Smooth muscle cell (in vitro differentiated cells): Measurements from ENCODE around the gene NKAIN2. TPM values are rescaled to one million over a fixed set of nuclear protein-coding genes. Genes with fewer than 3 reads are reported as not detected.
"Not testable (repeated sequence)": the region's sequence is repeated elsewhere in the genome, so short reads cannot be mapped to it uniquely, and the experiment has no call there.

Source experiments
- DNase-seq: peaks from one replicate; lab custom pipeline; 2025; ENCODE audit not compliant: unreplicated experiment; lab: John Stamatoyannopoulos, UW
- H2AFZ ChIP-seq: fragments of 200-600 bp; sonication (generic); 2 replicates; pipeline ENCODE4 v1.6.0; 2016; ENCODE audit warnings: antibody characterized with exemption, low read depth, mild to moderate bottlenecking
- H3F3A ChIP-seq: fragments of 200-600 bp; sonication (generic); 2 replicates; pipeline ENCODE4 v1.6.0; 2017; ENCODE audit warnings: antibody characterized with exemption, low read depth
- H3K27ac ChIP-seq: fragments of 200-600 bp; sonication (generic); 2 replicates; pipeline ENCODE4 v1.5.1; 2016; ENCODE audit warnings: low read depth, mild to moderate bottlenecking
- H3K27me3 ChIP-seq: fragments of 200-600 bp; sonication (generic); 2 replicates; pipeline ENCODE4 v1.6.1; 2016; ENCODE audit warnings: low read depth, mild to moderate bottlenecking
- H3K36me3 ChIP-seq: fragments of 200-600 bp; sonication (generic); 2 replicates; pipeline ENCODE4 v1.5.1; 2016; ENCODE audit warnings: low read depth
- H3K4me1 ChIP-seq: fragments of 200-600 bp; sonication (generic); 2 replicates; pipeline ENCODE4 v1.5.1; 2016; ENCODE audit warnings: low read depth
- H3K4me2 ChIP-seq: fragments of 200-600 bp; sonication (generic); 2 replicates; pipeline ENCODE4 v1.6.0; 2016; ENCODE audit warnings: mild to moderate bottlenecking
- H3K4me3 ChIP-seq: fragments of 200-600 bp; sonication (generic); 2 replicates; pipeline ENCODE4 v1.5.1; 2016; ENCODE audit warnings: mild to moderate bottlenecking
- H3K79me2 ChIP-seq: fragments of 200-600 bp; sonication (generic); 2 replicates; pipeline ENCODE4 v1.6.0; 2016; ENCODE audit warnings: low read depth, mild to moderate bottlenecking
- H3K9ac ChIP-seq: fragments of 200-600 bp; sonication (generic); 2 replicates; pipeline ENCODE4 v1.6.0; 2016; ENCODE audit warnings: low read depth
- H3K9me3 ChIP-seq: fragments of 200-600 bp; sonication (generic); replicated peaks from 2 replicates; pipeline ENCODE4 v1.5.1; 2016; ENCODE audit warnings: low read depth
- H4K20me1 ChIP-seq: fragments of 200-600 bp; sonication (generic); 2 replicates; pipeline ENCODE4 v1.6.0; 2016; ENCODE audit warnings: low read depth
- WGBS: methylation state at CpG from one replicate; pipeline ENCODE4 v1.1.7; 2016; ENCODE audit warnings: low lambda C conversion rate; 5-methylcytosine and 5-hydroxymethylcytosine counted together
- polyA plus RNA-seq: library from polyadenylated mRNA; unstranded; fragments of >200 nt; fragmentation: Nextera tagmentation; extraction: Ambion mirVana; gene quantifications from 2 replicates; pipeline ENCODE4 v1.2.1, GENCODE V29; 2016
- total RNA-seq: library from RNA; depleted of rRNA; stranded (reverse); fragments of >200 nt; gene quantifications from 2 replicates; pipeline ENCODE4 v1.2.3, GENCODE V29; 2014
- TF ChIP-seq, protein P1 (sequence below): fragments of 200-600 bp; sonication (generic); IDR thresholded peaks from 2 replicates; pipeline ENCODE4 v1.5.1; 2017; ENCODE audit warnings: borderline replicate concordance, mild to moderate bottlenecking, antibody characterized with exemption; ENCODE audit not compliant: insufficient read depth, poor library complexity, severe bottlenecking

NKAIN2 gene
- total and polyA plus RNA-seq, 2 experiments from 2014 or later = 0.09 TPM; not detected in 1

- no peaks in the 10 kb centered on the region for H4K20me1 ChIP-seq
- DNase-seq = no peak
- H3K27me3 ChIP-seq = peaks cover 20% of the 10 kb centered on the region
- WGBS = 92% methylated on average over 6 of the region's 6 CpGs
- no peak overlapping the region for H3K4me2 ChIP-seq
- no peaks in the 10 kb centered on the region for H3K79me2 ChIP-seq
- no peak overlapping the region for H3K9ac ChIP-seq
- H2AFZ ChIP-seq = no peak overlapping the region
- H3K27ac ChIP-seq = no peak overlapping the region
- no peak overlapping the region for H3K4me3 ChIP-seq
- TF ChIP-seq, protein P1, sequence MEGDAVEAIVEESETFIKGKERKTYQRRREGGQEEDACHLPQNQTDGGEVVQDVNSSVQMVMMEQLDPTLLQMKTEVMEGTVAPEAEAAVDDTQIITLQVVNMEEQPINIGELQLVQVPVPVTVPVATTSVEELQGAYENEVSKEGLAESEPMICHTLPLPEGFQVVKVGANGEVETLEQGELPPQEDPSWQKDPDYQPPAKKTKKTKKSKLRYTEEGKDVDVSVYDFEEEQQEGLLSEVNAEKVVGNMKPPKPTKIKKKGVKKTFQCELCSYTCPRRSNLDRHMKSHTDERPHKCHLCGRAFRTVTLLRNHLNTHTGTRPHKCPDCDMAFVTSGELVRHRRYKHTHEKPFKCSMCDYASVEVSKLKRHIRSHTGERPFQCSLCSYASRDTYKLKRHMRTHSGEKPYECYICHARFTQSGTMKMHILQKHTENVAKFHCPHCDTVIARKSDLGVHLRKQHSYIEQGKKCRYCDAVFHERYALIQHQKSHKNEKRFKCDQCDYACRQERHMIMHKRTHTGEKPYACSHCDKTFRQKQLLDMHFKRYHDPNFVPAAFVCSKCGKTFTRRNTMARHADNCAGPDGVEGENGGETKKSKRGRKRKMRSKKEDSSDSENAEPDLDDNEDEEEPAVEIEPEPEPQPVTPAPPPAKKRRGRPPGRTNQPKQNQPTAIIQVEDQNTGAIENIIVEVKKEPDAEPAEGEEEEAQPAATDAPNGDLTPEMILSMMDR = no peak
- no peaks in the 10 kb centered on the region for H3F3A ChIP-seq
- no peaks in the 10 kb centered on the region for H3K9me3 ChIP-seq
- H3K36me3 ChIP-seq = no peaks in the 10 kb centered on the region
- no peaks in the 10 kb centered on the region for H3K4me1 ChIP-seq
Measured at GRCh38 chr6:123967905-123968304, 164.2 kb downstream of the NKAIN2 start.

DNA sequence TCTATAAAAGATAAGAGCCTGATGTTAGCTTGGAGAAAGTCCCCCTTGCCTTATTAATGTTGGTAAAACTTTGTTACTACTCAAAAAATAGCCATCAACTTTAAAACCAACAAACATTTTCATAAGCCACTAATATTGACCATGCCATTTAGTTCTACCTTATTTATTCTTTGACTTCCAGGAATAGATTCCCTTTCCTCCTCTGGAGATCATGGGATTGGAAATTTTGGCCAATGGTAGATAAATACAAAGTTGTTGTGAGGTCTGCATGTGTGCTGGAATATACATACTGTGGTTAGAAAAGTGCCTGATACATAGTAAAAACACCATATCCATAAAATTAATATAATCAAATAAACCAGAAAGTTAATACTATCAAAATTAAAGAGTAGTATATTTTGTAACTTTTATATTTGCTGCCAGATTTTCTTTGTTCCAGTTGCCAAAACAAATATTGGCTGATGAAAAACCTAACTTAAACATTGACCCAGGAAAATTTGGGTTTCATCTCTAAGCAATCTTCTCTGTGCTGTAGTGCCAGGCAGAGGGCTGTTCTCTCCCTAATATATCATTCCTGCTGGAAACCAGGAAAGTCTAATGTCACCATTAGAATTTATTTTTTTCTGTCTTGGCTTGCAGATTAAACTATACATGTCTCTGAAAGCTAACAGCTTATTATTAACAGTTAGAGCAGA, 169.1 kb downstream of the NKAIN2 start:
- DNase-seq = no peak
- Histone ChIP-seq H3F3A (no peaks in the 10 kb centered on the region), H3K27ac (no peak overlapping the region), H3K79me2 (no peaks in the 10 kb centered on the region), H4K20me1 (no peaks in the 10 kb centered on the region), H3K36me3 (no peaks in the 10 kb centered on the region), H3K4me1 (no peaks in the 10 kb centered on the region), H2AFZ (no peak overlapping the region), H3K4me3 (no peak overlapping the region), H3K9me3 (no peaks in the 10 kb centered on the region), H3K9ac (no peak overlapping the region), H3K4me2 (no peak overlapping the region), H3K27me3 (peaks cover 16% of the 10 kb centered on the region)
- TF ChIP-seq, protein P1 = no peak

GRCh38 chr6:123980311-123980710, 176.6 kb downstream of the NKAIN2 start:
- TF ChIP-seq, protein P1 = no peak
- Histone ChIP-seq H2AFZ (no peak overlapping the region), H3K36me3 (no peaks in the 10 kb centered on the region), H3K79me2 (no peaks in the 10 kb centered on the region), H4K20me1 (no peaks in the 10 kb centered on the region), H3K27me3 (no peaks in the 10 kb centered on the region), H3K27ac (no peak overlapping the region), H3K4me2 (no peak overlapping the region), H3K4me1 (no peaks in the 10 kb centered on the region), H3K9me3 (no peaks in the 10 kb centered on the region), H3K4me3 (no peak overlapping the region), H3K9ac (no peak overlapping the region), H3F3A (no peaks in the 10 kb centered on the region)
- WGBS = 66% methylated on average over 2 of the region's 2 CpGs
- DNase-seq = no peak

DNA sequence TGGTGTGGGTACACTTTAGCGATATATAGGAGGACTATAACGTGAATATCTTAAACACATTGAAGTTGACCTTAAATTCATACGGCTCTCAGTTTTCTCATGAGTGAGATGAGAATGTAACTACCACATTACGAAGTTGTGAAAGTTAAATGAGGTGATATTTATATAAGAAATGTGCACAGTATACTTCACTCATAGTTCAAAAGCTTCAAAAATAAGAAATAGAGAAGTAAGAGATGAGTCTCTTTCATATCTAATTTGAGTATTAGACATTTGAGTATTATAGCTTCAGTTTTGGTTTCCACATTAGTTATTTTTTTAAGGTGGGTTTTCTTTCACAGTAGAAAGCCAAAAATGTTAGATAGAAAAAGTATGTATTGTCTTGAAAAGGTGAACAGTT, 183.3 kb downstream of the NKAIN2 start:
- Histone ChIP-seq H2AFZ (no peak overlapping the region), H3K27ac (no peak overlapping the region), H3K27me3 (no peaks in the 10 kb centered on the region), H3F3A (no peaks in the 10 kb centered on the region), H3K4me2 (no peak overlapping the region), H3K4me1 (no peaks in the 10 kb centered on the region), H3K79me2 (no peaks in the 10 kb centered on the region), H3K4me3 (no peak overlapping the region), H3K9ac (no peak overlapping the region), H3K9me3 (no peaks in the 10 kb centered on the region), H3K36me3 (no peaks in the 10 kb centered on the region), H4K20me1 (no peaks in the 10 kb centered on the region)
- DNase-seq = no peak
- TF ChIP-seq, protein P1 = no peak
- 92% methylated on average over 4 of the region's 4 CpGs for WGBS

- H4K20me1 ChIP-seq, H3K27me3 ChIP-seq, DNase-seq, H3K36me3 ChIP-seq, H3K4me3 ChIP-seq, H3K27ac ChIP-seq, H3F3A ChIP-seq, H3K9ac ChIP-seq, H3K9me3 ChIP-seq, H3K4me2 ChIP-seq, H2AFZ ChIP-seq, H3K79me2 ChIP-seq, H3K4me1 ChIP-seq: not testable (repeated sequence)
- 63% methylated on average over 5 of the region's 5 CpGs for WGBS
Measured at GRCh38 chr6:123989918-123990317, 186.3 kb downstream of the NKAIN2 start.
